GM18858 (cell line): Measurements from ENCODE around the gene LAMA3.
"Not testable (repeated sequence)": the region's sequence is repeated elsewhere in the genome, so short reads cannot be mapped to it uniquely, and the experiment has no call there.

ENCODE experiments used
- ATAC-seq: cut with Tn5 transposase; IDR thresholded peaks from one replicate; pipeline ENCODE4 v1.9.1; 2021; ENCODE audit not compliant: unreplicated experiment

Gene LAMA3

DNA sequence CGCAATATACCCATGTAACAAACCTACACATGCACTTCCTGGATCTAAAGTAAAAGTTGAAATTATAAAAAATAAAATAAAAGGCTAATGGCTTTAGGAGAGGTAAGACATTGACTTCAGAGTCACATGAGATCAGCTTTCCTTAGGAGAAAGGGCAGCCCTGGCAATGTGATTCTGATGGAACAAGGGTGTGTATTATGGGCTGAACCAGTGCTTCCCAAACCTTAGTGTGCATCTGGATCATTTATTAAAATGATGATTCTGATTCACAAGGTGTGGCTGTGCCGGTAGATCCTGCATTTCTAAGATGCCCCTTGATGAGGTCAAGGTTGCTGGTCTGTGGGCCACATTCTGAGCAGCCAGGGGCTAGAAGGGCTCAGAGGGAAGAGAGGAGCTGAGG, 42.6 kb downstream of the LAMA3 start:
- no peak for ATAC-seq

DNA sequence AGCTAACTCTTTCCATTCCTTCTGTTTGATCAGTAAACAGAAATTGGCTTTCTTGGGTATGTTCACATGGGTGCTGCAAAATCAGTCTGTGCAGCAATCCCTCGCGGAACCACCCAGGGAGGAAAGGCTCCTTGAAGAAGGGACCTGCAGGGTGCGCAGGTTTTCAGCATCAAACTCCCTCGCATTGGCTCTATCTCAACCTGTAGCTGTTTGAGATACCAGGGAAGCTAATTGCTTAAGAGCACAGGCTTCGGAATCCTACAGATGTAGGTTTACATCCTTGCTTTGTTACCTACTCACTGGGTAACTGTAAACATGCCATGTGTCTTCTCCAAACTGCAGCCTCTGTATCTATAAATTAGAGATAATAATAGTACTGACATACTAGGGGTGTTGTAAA, 43.2 kb downstream of the LAMA3 start:
- ATAC-seq: no peak

DNA sequence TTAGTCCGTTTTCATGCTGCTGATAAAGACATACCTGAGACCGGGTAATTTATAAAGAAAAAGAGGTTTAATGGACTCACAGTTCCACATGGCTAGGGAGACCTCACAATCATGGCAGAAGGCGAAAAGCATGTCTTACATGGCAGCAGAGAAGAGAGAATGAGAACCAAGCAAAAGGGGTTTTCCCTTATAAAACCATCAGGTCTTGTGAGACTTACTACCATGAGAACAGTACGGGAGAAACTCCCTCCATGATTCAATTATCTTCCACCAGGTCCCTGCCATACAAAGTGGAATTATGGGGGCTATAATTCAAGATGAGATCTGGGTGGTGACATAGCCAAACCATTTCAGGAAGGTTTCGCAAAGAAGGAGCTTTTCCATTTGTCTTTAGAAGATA, 44.0 kb downstream of the LAMA3 start:
- not testable (repeated sequence) for ATAC-seq

DNA sequence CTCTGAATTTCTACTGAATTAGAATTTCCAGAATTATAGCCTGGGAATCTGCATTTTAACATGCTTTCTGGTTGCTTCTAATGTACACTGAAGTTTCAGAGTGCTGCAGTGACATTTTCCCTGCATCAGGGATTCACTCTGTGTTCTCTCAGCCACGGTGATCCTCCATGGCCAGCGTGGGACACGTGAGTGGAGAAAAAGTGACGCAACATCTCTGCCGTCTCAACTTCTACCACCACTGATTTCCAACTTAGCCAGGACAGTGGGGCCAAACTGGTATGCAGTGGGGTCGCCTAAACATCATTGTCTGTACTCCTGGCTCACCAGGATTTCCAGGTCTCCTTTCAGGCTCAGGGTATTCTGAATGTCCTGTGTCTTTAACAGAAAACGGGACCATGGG, 44.6 kb downstream of the LAMA3 start:
- no peak for ATAC-seq

DNA sequence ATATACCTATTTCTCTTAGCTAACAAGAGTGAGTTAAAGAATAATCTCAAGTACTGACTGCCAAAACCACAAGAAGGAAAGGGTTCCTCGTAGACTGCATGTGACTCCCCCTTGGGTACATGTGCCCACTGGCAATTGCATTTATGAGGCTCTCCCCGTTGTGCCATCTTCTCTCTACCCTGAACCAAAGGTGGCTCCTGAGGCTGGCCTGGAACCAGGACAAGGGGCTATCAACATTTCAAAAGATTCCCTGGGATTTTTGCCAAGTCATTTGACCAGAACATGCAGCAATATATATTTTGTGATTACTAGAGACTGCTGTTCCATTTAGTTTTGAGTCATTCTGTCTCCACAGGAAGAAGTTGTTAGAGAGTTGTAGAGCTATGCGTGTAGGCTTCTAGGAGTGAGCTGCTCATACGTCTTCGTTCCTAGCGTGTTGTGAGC, 45.8 kb downstream of the LAMA3 start:
- ATAC-seq: no peak

DNA sequence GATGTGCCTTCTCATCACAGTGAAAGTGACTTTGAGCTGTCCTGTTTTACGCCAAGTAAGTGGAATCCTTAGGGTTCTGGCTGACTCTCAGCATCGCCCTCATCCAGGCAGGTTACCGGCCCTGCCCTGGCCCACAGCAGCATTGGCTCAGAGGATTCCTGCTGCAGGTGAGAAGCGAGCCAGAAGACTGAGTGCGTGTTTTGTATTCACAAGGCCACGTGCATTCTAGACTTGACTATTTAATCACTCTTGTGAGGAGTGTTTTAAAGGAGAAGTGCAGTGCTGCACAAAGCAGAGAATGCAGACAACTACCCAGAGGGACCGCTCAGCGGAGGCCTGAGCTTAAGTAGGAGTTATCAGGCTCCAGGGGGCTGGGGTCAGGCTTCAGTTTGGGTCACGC, 48.3 kb downstream of the LAMA3 start:
- no peak for ATAC-seq

DNA sequence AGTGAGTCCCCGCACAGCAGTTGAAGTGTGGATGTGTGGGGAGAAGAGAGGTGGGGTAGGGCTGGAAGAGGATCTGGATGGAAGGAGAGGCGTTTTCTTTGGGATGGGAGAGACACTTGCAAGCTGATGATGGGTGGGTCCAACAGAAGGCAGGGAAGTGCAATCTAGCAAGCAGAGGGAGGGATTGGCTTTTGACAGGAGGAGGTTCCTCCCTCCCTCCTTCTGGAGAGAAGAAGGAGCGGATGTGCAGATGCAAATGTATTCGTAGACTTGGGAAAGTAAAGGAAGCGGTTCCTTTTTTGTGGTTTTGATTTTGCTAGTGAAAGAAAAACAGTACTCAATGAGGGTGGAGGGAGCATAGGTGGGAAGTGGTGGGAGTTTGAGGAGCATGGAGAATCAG, 48.9 kb downstream of the LAMA3 start:
- no peak for ATAC-seq

DNA sequence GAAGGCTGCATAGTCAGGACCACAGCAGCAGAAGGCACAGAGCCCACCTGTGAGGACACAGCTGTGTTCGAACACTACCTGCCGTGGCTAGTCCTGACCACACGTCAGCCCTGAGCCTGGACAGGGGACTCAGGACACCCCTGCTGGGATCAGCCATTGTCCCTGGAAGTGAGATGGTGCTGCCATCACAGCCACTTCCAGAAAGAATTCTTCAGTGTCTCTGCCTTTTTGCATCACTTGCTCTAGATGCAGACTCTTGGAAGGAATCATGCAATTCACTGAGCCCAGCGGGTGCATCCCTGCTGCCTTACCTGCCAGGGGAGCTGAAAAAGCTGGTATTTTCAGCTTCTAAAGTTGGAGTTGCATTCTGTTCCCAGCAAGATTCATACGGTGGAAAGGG, 49.3 kb downstream of the LAMA3 start:
- ATAC-seq: no peak

DNA sequence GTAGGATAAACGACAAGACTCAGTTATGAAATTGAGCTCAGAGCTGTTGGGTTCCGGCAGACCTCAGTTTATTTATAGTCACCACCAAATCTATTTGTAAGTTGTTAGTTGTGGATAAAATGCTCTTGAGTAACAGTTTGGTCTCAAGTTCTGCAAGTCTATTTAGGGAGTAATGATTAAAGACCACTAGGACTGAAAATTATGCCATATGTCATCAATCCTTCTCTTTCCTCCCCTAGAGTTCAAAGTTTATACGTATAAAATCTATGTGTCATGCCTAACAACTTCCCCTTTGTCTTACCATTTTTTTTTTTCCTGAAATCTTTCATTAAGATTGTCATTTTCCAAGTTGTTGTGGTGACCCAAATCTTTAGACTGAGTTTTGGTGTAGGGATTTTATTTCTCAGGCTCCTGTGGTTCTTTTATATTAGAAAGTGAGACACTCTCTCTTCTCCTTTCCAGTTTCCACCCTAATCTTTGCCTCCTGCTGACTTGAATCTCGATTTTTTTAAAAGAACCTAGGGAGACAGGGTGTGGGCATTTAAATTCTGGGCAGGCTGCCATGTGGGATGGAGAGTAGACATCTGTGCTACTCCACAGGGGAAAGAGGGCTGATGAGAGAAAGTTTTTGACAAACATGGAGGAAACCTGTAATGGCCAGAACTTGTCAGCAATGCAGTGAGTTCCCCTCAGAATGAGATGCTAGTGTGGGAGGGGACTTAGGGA, 51.0 kb downstream of the LAMA3 start:
- ATAC-seq: no peak

DNA sequence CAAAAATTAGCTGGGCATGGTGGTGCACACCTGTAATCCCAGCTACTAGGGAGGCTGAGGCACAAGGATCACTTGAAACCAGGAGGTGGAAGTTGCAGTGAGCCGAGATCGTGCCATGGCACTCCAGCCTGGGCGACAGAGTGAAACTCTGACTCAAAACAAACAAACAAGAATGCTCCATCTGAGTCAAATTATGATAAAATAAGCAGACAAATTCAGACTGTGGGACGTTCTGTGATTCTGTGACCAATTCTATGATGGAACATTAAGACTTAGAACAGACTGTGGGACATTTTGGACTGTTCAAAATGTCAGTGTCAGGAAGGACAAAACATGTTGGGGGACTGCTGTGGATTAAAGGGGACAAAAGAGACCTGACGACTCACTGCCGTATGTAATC, 52.7 kb downstream of the LAMA3 start:
- not testable (repeated sequence) for ATAC-seq

DNA sequence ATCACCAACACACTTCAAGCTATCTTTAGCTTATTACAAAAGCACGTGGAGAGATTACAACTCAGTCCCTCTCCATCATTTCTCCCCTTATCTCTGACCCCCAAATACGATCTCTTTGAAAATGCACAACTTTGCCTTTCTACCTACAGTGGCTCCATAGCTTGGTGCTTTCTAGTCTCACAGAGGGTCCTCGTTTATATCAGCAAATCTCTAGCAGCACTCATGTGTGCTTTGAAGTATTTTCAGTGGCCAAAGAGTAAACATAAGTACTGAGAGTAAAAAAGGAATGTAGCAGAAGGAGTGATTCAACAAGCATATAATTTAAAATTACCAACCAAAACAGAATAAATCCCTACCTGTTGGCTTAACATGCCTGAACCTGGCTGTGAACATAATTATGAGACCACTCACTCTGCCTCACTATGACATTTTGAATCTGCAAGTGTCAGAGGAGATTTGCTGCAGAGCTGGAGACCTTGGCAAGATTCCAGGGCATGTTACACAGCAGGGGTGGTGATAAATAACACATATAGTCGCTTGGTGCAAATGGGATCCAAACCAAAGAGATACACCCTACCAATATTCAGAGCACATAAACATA, 54.6 kb downstream of the LAMA3 start:
- no peak for ATAC-seq

DNA sequence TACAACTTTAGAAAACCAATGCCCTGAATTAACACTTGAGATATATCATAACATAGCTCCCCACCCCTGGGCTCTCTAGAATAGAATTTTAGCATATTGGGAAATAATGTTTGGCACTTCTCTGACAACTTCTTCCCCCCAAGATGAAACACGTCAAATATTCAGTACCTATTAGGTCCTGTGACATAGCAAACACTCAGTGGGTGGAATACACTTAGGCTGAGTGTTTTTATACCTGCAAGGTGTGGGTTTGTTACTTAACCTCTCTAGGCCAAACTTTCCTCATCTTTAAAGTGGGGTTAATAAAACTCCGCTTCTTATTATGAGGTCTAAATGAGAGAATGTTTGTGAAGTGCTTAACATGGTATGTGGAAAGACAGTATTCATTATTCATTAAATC, 56.1 kb downstream of the LAMA3 start:
- no peak for ATAC-seq

DNA sequence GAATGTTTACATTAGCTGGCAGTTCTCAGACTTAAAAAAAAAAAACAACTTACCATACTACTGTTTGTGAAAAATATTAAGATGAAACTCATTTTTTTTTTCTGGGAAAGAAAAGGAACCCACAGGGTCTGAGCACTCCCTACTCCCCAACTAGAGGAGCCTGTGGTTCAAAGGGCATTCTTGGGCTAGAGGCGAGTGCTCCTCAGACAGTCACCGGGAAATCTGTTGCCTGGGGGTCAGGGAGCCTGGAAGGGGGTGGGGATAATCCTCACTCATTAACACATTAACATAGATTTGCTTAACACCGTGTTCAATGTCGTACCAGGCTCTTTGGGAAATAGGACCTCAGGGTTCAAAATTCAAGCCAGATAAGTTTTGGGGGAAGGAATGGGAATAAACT, 57.6 kb downstream of the LAMA3 start:
- ATAC-seq: no peak

DNA sequence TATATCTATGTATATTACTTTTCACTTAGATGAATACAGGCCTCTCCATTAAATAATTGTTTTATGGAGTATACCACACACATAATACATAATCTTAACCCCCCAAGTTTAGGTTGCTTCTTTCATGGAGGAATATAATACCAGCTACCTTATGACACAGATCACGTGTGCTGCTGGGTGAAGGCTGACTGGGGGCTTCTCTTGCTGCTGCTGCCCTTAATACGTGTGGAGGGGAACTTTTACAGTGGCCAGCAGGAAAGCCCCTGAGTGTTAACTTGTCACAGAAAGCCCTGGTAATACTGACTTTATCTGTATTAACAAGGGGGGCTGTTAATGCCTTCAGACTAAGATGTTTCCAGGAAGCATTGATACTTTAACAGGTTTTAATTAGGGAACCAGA, 63.1 kb downstream of the LAMA3 start:
- no peak for ATAC-seq

DNA sequence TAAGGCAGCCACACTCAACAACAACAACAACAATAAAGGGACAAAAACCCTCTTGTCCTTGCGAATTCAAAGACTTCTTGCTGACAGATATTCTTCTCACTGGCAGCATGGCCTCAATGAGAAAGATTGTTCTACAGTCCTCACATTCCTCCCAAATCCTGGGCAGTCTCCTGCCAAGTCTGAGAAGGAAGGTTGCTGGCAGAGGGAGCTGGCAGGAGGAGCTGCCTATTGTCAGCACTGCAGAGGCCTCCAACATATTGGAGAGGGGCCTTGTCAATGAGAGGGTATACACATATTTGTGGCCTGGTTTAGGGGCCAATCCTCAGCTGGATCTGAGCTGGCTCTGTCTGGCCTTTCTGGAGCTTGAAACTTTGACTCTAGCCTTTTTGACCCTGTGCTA, 63.5 kb downstream of the LAMA3 start:
- no peak for ATAC-seq

DNA sequence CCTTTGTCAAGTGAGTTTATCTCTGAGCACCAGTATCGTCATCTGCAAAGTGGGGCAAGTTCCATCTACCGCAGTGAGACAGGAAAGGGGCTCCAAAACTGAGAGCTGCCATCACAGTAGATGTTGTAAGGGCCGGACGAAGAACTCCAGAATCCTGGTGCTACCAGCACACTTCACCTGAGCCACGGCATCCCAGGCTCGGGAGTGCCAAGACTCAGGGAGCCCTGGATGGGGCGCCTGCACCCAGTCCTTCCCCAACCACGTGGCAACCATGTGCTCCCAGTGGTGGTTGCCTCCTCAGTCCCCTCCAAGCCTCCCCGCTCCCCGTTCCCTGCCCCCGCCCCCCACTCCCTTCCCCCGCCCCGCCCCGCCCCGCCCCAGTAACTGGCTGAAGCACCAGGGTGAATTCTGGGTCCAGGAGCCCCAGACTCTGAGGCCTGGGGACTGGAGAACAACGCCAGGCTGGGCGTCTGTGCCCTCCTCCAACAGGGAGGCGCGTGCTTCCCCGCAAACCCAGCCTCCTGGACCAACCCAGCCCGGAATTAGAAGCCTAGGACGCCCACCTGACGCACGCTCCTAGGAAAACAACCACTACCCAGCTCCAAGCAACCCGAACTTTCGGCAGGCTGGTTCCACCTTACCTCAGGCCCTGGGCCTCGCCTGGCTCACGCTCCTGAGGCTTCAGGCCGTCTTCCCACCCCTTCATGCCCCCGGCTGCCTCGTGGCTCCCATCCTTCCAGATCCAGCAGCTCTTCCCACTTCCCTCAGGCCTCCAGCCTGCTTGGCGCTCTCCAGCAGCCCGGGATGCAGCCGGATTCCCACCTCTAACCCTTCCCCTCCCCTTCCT, 67.6 kb downstream of the LAMA3 start:
- no peak for ATAC-seq

DNA sequence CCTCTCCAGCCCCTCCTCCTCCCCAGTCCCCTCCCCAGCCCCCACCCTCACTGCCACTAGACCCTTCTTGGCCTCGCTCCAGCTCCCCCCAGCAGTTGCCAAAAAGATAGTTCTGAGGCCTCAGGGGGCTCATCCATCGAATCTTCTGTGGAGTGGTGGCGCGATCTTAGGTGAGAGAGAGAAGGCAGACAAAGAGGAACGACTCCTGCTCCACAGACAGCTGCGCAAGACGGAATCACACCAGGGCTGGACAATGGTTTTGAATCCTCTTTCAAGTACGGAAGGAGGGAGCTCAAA, 68.1 kb downstream of the LAMA3 start:
- ATAC-seq: no peak

DNA sequence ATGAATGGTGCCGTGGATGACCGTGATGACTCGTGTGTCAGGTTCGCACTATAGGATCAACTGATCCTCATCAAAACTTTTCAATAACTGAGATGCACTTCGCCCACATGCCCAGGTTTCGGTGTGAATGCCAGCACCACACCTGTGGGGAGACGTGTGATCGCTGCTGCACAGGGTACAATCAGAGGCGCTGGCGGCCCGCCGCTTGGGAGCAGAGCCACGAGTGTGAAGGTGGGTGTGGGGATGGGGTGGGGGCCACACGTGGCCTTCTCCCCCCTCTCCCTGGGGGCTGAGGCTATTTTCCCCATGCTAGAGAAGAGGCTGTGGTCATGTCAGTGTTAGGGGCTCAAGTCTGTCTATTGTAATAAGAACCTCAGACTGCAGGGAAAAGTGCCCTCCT, 69.0 kb downstream of the LAMA3 start:
- no peak for ATAC-seq

DNA sequence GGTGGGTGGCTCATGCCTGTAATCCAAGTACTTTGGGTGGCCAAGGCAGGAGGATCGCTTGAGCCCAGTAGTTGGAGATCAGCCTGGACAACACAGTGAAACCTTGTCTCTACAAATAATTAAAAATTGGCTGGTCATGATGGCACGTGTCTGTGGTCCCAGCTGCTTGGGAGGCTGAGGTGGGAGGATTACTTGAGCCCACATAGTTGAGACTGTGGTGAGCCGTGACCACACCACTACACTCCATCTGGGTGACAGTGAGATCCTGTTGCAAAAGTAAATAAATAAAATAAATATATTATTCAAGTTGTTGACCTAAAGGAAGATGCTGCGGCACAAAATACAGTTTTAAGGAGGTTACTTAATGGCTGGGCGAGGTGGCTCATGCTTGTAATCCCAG, 72.7 kb downstream of the LAMA3 start:
- no peak for ATAC-seq

DNA sequence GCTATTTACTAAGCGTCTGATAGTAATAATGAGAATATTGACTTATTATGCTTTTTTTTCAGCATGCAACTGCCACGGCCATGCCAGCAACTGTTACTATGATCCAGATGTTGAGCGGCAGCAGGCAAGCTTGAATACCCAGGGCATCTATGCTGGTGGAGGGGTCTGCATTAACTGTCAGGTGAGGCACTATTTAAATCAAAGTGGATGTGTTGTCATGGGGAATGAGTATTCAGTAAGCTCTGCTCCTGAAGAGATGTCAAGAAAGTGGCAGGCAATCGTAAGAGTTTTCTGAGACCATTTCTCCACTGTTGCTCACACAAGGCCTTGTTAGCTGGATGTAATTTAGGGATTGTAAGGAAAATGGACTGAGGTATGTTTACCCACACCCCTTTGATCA, 74.1 kb downstream of the LAMA3 start:
- no peak for ATAC-seq

DNA sequence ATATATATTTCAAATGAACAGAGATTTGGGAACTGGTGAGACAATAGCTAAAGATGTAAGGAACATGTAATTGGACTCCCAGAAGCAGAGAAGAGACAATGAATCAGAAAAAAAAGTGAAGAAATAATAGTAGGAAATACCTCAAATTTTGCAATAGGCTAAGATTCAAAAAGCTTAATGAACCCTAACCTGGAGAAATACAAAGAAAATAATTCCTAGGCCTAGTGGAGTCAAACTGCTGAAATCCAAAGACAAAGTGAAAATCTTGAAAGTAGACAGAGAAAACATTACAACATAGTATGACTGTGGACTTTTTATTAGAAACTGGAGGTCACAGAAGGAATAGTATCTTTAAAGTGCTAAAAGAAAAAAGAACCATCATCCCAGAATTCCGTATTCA, 76.7 kb downstream of the LAMA3 start:
- ATAC-seq: no peak

DNA sequence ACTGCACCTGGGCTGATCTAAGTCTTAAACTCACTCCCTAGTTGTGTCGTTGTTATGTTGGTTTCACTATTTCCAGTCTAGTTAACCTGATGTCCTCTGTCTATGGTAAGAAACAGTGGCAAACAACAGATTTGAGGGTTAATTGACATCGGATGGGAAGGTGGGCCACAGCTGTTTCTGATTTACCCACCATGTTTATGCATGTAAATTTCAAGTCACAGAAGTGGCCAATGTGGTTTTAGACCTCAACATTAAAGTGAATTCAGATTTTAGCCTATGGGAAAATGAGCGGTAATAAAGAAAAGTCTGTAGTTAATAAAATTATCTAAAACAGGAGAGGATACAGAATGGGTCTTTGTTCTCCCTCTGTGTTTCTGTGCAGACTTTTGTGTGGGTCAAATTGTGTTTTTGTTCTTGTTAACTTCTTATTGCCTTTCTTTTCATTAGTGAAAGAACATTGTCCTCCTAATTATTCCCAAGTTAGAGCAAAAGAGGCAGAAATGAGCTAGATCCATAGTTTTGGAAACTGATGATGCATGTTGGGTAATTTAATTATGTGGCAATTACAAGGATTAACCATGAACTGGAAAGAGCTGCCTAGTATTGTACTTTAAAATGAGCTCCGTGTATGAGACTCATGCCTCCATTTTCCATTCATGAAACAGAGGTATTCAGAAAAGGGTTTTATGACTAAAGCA, 83.2 kb downstream of the LAMA3 start:
- ATAC-seq: no peak
